Stimulated activated CD4-positive, alpha-beta T cell treated with anti-CD3 and anti-CD28 coated beads, TNF-alpha, amount 100 ng/mL, for 24 hours (primary cell): ENCODE measurements around the gene SLC2A6.

Source experiments
- DNase-seq, 3 experiments: peaks; one replicate each; pipeline ENCODE4 v3.0.0-alpha.2; 2020; ENCODE audit warnings: low read depth in 3 of 3

The SLC2A6 gene

GRCh38 chr9:133496861-133497842, 18.3 kb upstream of the SLC2A6 start:
- DNase-seq, result no peak

- DNase-seq, result no peak
Observed at GRCh38 chr9:133495327-133496293, 16.7 kb upstream of the SLC2A6 start.

- DNase-seq, result no peak
Observed at GRCh38 chr9:133494636-133495326, 15.9 kb upstream of the SLC2A6 start.

- DNase-seq, result no peak
Observed at GRCh38 chr9:133493845-133494540, 15.1 kb upstream of the SLC2A6 start.

- DNase-seq, result no peak
Observed at GRCh38 chr9:133493428-133493827, 14.5 kb upstream of the SLC2A6 start.

- DNase-seq, result no peak
Observed at GRCh38 chr9:133492061-133493021, 13.4 kb upstream of the SLC2A6 start.

- no peak for DNase-seq
Observed at GRCh38 chr9:133491656-133491925, 12.7 kb upstream of the SLC2A6 start.

GRCh38 chr9:133490865-133491655, 12.2 kb upstream of the SLC2A6 start:
- DNase-seq, result no peak

GRCh38 chr9:133490201-133490681, 11.3 kb upstream of the SLC2A6 start:
- DNase-seq, result no peak

GRCh38 chr9:133489253-133490190, 10.6 kb upstream of the SLC2A6 start:
- no peak for DNase-seq

- no peak for DNase-seq
Observed at GRCh38 chr9:133488686-133489252, 9.9 kb upstream of the SLC2A6 start.

GRCh38 chr9:133487331-133487725, 8.4 kb upstream of the SLC2A6 start:
- DNase-seq, result no peak

GRCh38 chr9:133485531-133486260, 6.8 kb upstream of the SLC2A6 start:
- DNase-seq, result no peak

- DNase-seq, result no peak
Observed at GRCh38 chr9:133484671-133485437, 6.0 kb upstream of the SLC2A6 start.

- DNase-seq, result no peak
Observed at GRCh38 chr9:133483611-133484010, 4.7 kb upstream of the SLC2A6 start.
